H9 (cell line): ENCODE measurements around the gene EPB41L1. TPM values are rescaled to one million over a fixed set of nuclear protein-coding genes. Genes with fewer than 3 reads are reported as not detected.

Experiments
- DNase-seq: peaks from one replicate; pipeline ENCODE4 v3.0.0-alpha.2; 2017
- H2AFZ ChIP-seq: one replicate; pipeline ENCODE4 v1.6.1; 2013; ENCODE audit warnings: mild to moderate bottlenecking, low read length, control low read depth, moderate library complexity
- H2AK5ac ChIP-seq: 2 replicates; pipeline ENCODE4 v1.6.1; 2013; ENCODE audit warnings: low read length, control low read depth, mixed read lengths; ENCODE audit not compliant: insufficient read length
- H2BK120ac ChIP-seq: one replicate; pipeline ENCODE4 v1.6.1; 2013; ENCODE audit warnings: low read depth, mild to moderate bottlenecking, low read length, control low read depth, inconsistent platforms; ENCODE audit not compliant: poor library complexity, severe bottlenecking
- H2BK12ac ChIP-seq: 2 replicates; pipeline ENCODE4 v1.6.1; 2013; ENCODE audit warnings: low read length, control low read depth, mixed read lengths, low read depth; ENCODE audit not compliant: insufficient read length
- H2BK15ac ChIP-seq: 2 replicates; pipeline ENCODE4 v1.6.1; 2013; ENCODE audit warnings: low read depth, low read length, control low read depth
- H2BK20ac ChIP-seq: one replicate; pipeline ENCODE4 v1.6.1; 2013; ENCODE audit warnings: low read depth, mild to moderate bottlenecking, low read length, control low read depth, inconsistent platforms; ENCODE audit not compliant: poor library complexity, severe bottlenecking
- H2BK5ac ChIP-seq: 2 replicates; pipeline ENCODE4 v1.6.1; 2013; ENCODE audit warnings: low read length, control low read depth, mixed read lengths; ENCODE audit not compliant: insufficient read length
- H3K14ac ChIP-seq: 2 replicates; pipeline ENCODE4 v1.6.1; 2013; ENCODE audit warnings: low read length, control low read depth; ENCODE audit not compliant: insufficient read depth
- H3K18ac ChIP-seq: 2 replicates; pipeline ENCODE4 v1.6.1; 2013; ENCODE audit warnings: low read depth, mild to moderate bottlenecking, mixed read lengths, low read length, control low read depth; ENCODE audit not compliant: insufficient read length
- H3K23ac ChIP-seq: 2 replicates; pipeline ENCODE4 v1.6.1; 2013; ENCODE audit warnings: low read length, control low read depth, mixed read lengths, low read depth; ENCODE audit not compliant: insufficient read length
- H3K23me2 ChIP-seq: 2 replicates; pipeline ENCODE4 v1.6.1; 2013; ENCODE audit warnings: low read depth, mild to moderate bottlenecking, mixed read lengths, low read length, control low read depth; ENCODE audit not compliant: insufficient read length, poor library complexity, severe bottlenecking
- H3K27ac ChIP-seq: 2 replicates; pipeline ENCODE4 v1.5.1; 2013; ENCODE audit warnings: low read length, control low read depth, mixed read lengths, low read depth; ENCODE audit not compliant: insufficient read length
- H3K27me3 ChIP-seq: 2 replicates; pipeline ENCODE4 v1.6.1; 2013; ENCODE audit warnings: low read length, control low read depth, inconsistent platforms; ENCODE audit not compliant: insufficient read depth
- H3K4ac ChIP-seq: 2 replicates; pipeline ENCODE4 v1.6.1; 2013; ENCODE audit warnings: low read depth, mild to moderate bottlenecking, control low read depth, inconsistent platforms, low read length, moderate library complexity
- H3K4me1 ChIP-seq: 2 replicates; pipeline ENCODE4 v1.6.1; 2013; ENCODE audit warnings: low read length, control low read depth, inconsistent platforms; ENCODE audit not compliant: insufficient read depth
- H3K4me2 ChIP-seq: 2 replicates; pipeline ENCODE4 v1.6.1; 2013; ENCODE audit warnings: low read length, control low read depth, mixed read lengths; ENCODE audit not compliant: insufficient read length, insufficient read depth
- H3K56ac ChIP-seq: 2 replicates; pipeline ENCODE4 v1.6.1; 2013; ENCODE audit warnings: low read depth, mild to moderate bottlenecking, mixed read lengths, low read length, control low read depth; ENCODE audit not compliant: insufficient read length
- H3K79me1 ChIP-seq: 2 replicates; pipeline ENCODE4 v1.6.1; 2013; ENCODE audit warnings: low read depth, mild to moderate bottlenecking, moderate library complexity, low read length, control low read depth, inconsistent platforms; ENCODE audit not compliant: insufficient read depth, poor library complexity, severe bottlenecking
- H3K79me2 ChIP-seq: 2 replicates; pipeline ENCODE4 v1.6.1; 2013; ENCODE audit warnings: low read length, control low read depth, inconsistent platforms; ENCODE audit not compliant: insufficient read depth
- H3K9ac ChIP-seq: 2 replicates; pipeline ENCODE4 v1.6.1; 2013; ENCODE audit warnings: low read length, control low read depth, mixed read lengths; ENCODE audit not compliant: insufficient read length; ENCODE audit errors: extremely low read depth
- H3K9me3 ChIP-seq: one replicate; pipeline ENCODE4 v1.6.1; 2013; ENCODE audit warnings: low read depth, low read length, inconsistent platforms; ENCODE audit not compliant: control insufficient read depth
- H3T11ph ChIP-seq: one replicate; pipeline ENCODE4 v1.6.1; 2013; ENCODE audit warnings: mild to moderate bottlenecking, low read length, control low read depth, inconsistent platforms
- H4K20me1 ChIP-seq: one replicate; pipeline ENCODE4 v1.6.1; 2013; ENCODE audit not compliant: control insufficient read depth, insufficient read length, insufficient read depth
- H4K5ac ChIP-seq: 2 replicates; pipeline ENCODE4 v1.6.1; 2013; ENCODE audit warnings: low read depth, mild to moderate bottlenecking, mixed read lengths, low read length, control low read depth; ENCODE audit not compliant: insufficient read length
- H4K8ac ChIP-seq: replicated peaks from 2 replicates; pipeline ENCODE4 v1.6.1; 2013; ENCODE audit warnings: low read length, control low read depth, mixed read lengths, low read depth; ENCODE audit not compliant: insufficient read length
- H4K91ac ChIP-seq: 2 replicates; pipeline ENCODE4 v1.6.1; 2013; ENCODE audit warnings: low read depth, mild to moderate bottlenecking, moderate library complexity, mixed read lengths, low read length, control low read depth; ENCODE audit not compliant: insufficient read length
- H3K27ac Mint-ChIP-seq, 3 experiments: 2 replicates in 2 of 3; 3 replicates in 1 of 3; pipeline ENCODE4 v1.8.0; 2020 to 2021; ENCODE audit warnings: mixed read lengths in 3 of 3, mild to moderate bottlenecking in 1 of 3, moderate library complexity in 1 of 3
- H3K27me3 Mint-ChIP-seq: 2 replicates; pipeline ENCODE4 v1.8.0; 2021; ENCODE audit warnings: low read depth, mild to moderate bottlenecking, moderate library complexity, mixed read lengths
- H3K36me3 Mint-ChIP-seq, 3 experiments: 2 replicates in 2 of 3; 3 replicates in 1 of 3; pipeline ENCODE4 v1.8.0; 2020 to 2021; ENCODE audit warnings: low read depth in 3 of 3, mixed read lengths in 3 of 3; ENCODE audit not compliant: insufficient read depth in 1 of 3
- H3K4me1 Mint-ChIP-seq, 2 experiments: 2 replicates each; pipeline ENCODE4 v1.8.0; 2020; ENCODE audit warnings: mixed read lengths in 2 of 2
- H3K4me3 Mint-ChIP-seq, 2 experiments: 2 replicates in 1 of 2; 3 replicates in 1 of 2; pipeline ENCODE4 v1.8.0; 2020 to 2021; ENCODE audit warnings: mild to moderate bottlenecking in 2 of 2, mixed read lengths in 2 of 2, moderate library complexity in 1 of 2
- H3K9me3 Mint-ChIP-seq, 2 experiments: 2 replicates in 1 of 2; 3 replicates in 1 of 2; pipeline ENCODE4 v1.8.0; 2020; ENCODE audit warnings: mild to moderate bottlenecking in 2 of 2, mixed read lengths in 2 of 2, moderate library complexity in 1 of 2
- CTCF ChIP-seq: fragments of 200-600 bp; sonication (generic); conservative IDR thresholded peaks from 3 replicates; pipeline ENCODE4 v1.8.0; 2021; ENCODE audit warnings: antibody characterized with exemption, mild to moderate bottlenecking
- WGBS: extraction: QIAGEN DNeasy Blood & Tissue Kit; methylation state at CpG from one replicate; pipeline ENCODE4 v1.1.7; 2013; ENCODE audit warnings: missing lambda C conversion rate, low lambda C conversion rate, mixed read lengths; ENCODE audit not compliant: insufficient read length; ENCODE audit errors: extremely low coverage; 5-methylcytosine and 5-hydroxymethylcytosine counted together
- total RNA-seq: library from RNA; stranded (reverse); gene quantifications from 2 replicates; pipeline ENCODE4 v1.2.1, GENCODE V29; 2021

EPB41L1 gene
- total RNA-seq, 1 experiment from 2014 or later, result 31.1 TPM

GRCh38 chr20:36175016-36175415 is 20.5 kb downstream of the EPB41L1 start:
- Histone ChIP-seq H4K8ac (no peak overlapping the region), H3K79me1 (no peaks in the 10 kb centered on the region), H4K20me1 (no peaks in the 10 kb centered on the region), H3K27me3 (no peaks in the 10 kb centered on the region), H3K79me2 (no peaks in the 10 kb centered on the region), H3K4me1 (no peaks in the 10 kb centered on the region; the same call in 1 of the 2 replicates), H2BK15ac (no peak overlapping the region), H3K56ac (no peak overlapping the region), H2AFZ (no peak overlapping the region), H4K91ac (no peak overlapping the region), H3K23me2 (no peaks in the 10 kb centered on the region), H2BK5ac (no peak overlapping the region), H3K23ac (no peak overlapping the region), H3K27ac (no peak overlapping the region), H2AK5ac (no peak overlapping the region), H4K5ac (no peak overlapping the region), H3K4me2 (no peak overlapping the region), H3T11ph (no peak overlapping the region), H2BK20ac (no peak overlapping the region), H3K18ac (no peak overlapping the region), H3K9ac (no peak overlapping the region), H3K9me3 (no peaks in the 10 kb centered on the region), H3K14ac (no peak overlapping the region), H2BK120ac (no peak overlapping the region), H2BK12ac (no peak overlapping the region), H3K4ac (no peak overlapping the region)
- Mint-ChIP-seq H3K27me3 (no peaks in the 10 kb centered on the region), H3K4me1 (peaks cover 17 to 27% of the 10 kb centered on the region in 2 experiments), H3K27ac (no peak overlapping the region), H3K4me3 (no peak overlapping the region), H3K36me3 (peaks cover 0 to 4% (median 0%) of the 10 kb centered on the region in 3 experiments; a peak in 3 of 7 replicates), H3K9me3 (no peaks in the 10 kb centered on the region)
- no CpG with 5 or more reads among the region's 5 CpGs for WGBS
- DNase-seq, result no peak
- TF ChIP-seq CTCF, result no peak
